HepG2 (cell line): ENCODE results near the gene CYP26A1. TPM values are rescaled to one million over a fixed set of nuclear protein-coding genes. Genes with fewer than 3 reads are reported as not detected.

Experiments
- ATAC-seq: fragments of 200-7000 bp; cut with Tn5 transposase; 3 replicates; pipeline ENCODE4 v1.9.1; 2020; ENCODE audit warnings: mild to moderate bottlenecking, moderate library complexity
- BruUV-seq: library from RNA; stranded (reverse); fragments of 400-500 nt; replicated peaks from 2 replicates; lab custom pipeline; 2021; lab: Mats Ljungman, UMichigan
- CTCF ChIA-PET: fragments of 300-600 bp; formaldehyde crosslinking; extraction: SDS; loops from one replicate; lab custom pipeline; 2021; ENCODE audit warnings: low total read pairs, inconsistent platforms, low intra/inter-chr PET ratio; lab: Yijun Ruan, JAX
- POLR2A ChIA-PET: fragments of 350-600 bp; sonication (Branson Sonifier 250); formaldehyde crosslinking; loops from one replicate; lab custom pipeline; 2020; ENCODE audit warnings: antibody characterized with exemption, inconsistent platforms; lab: Yijun Ruan, JAX
- DNase-seq: peaks from one replicate; pipeline ENCODE4 v3.0.0-alpha.2; 2015; ENCODE audit warnings: low spot score
- FAIRE-seq: peaks from 3 replicates; lab custom pipeline; 2011; peaks lifted over from hg19 to GRCh38; lab: Jason Lieb, UNC
- H2AFZ ChIP-seq: one replicate; pipeline ENCODE4 v1.6.1; 2011; ENCODE audit warnings: low read length, inconsistent platforms
- H3K27ac ChIP-seq: fragments of 300-600 bp; 3 replicates; pipeline ENCODE4 v1.8.0; 2011; ENCODE audit warnings: mixed run types, mild to moderate bottlenecking, mixed read lengths, low read length, inconsistent platforms; ENCODE audit not compliant: insufficient read depth; ENCODE audit errors: extremely low read length
- H3K27me3 ChIP-seq, 2 experiments: fragments of 200-600 bp in 1 of 2; 2 replicates in 1 of 2; 3 replicates in 1 of 2; pipeline versions ENCODE4 v1.6.0 to v1.8.0; 2011; ENCODE audit warnings: low read length in 2 of 2, mild to moderate bottlenecking in 2 of 2, moderate library complexity in 2 of 2, inconsistent platforms in 1 of 2; ENCODE audit not compliant: insufficient read depth in 2 of 2, control insufficient read depth in 1 of 2
- H3K36me3 ChIP-seq, 2 experiments: fragments of 200-600 bp in 1 of 2; replicated peaks in 1 of 2; 2 replicates in 1 of 2; 3 replicates in 1 of 2; pipeline versions ENCODE4 v1.5.1 to v1.8.0; 2011; ENCODE audit warnings: low read length in 2 of 2, inconsistent platforms in 1 of 2; ENCODE audit not compliant: insufficient read depth in 2 of 2, control insufficient read depth in 1 of 2
- H3K4me1 ChIP-seq: 2 replicates; pipeline ENCODE4 v1.5.1; 2012; ENCODE audit warnings: low read length, inconsistent platforms; ENCODE audit not compliant: insufficient read depth
- H3K4me2 ChIP-seq: 2 replicates; pipeline ENCODE4 v1.6.0; 2011; ENCODE audit warnings: low read depth, low read length, inconsistent platforms
- H3K4me3 ChIP-seq, 3 experiments: fragments of 200-600 bp in 1 of 3; sonication (generic), shearing (Covaris generic) in 1 of 3; replicated peaks in 1 of 3; 2 replicates each; pipeline ENCODE4 v1.5.1; 2011 to 2016; ENCODE audit warnings: low read length in 3 of 3, inconsistent platforms in 2 of 3, low read depth in 2 of 3, mild to moderate bottlenecking in 2 of 3, control low read depth in 1 of 3, mixed read lengths in 1 of 3; ENCODE audit not compliant: insufficient read depth in 1 of 3
- H3K79me2 ChIP-seq: one replicate; pipeline ENCODE4 v1.6.1; 2011; ENCODE audit warnings: low read length, inconsistent platforms; ENCODE audit not compliant: insufficient read depth
- H3K9ac ChIP-seq: 2 replicates; pipeline ENCODE4 v1.6.0; 2011; ENCODE audit warnings: mild to moderate bottlenecking, low read depth, low read length, inconsistent platforms; ENCODE audit not compliant: insufficient read depth
- H3K9me3 ChIP-seq: 2 replicates; pipeline ENCODE4 v1.5.1; 2012; ENCODE audit warnings: mild to moderate bottlenecking, low read length
- H4K20me1 ChIP-seq: 2 replicates; pipeline ENCODE4 v1.6.0; 2011; ENCODE audit warnings: inconsistent platforms, mild to moderate bottlenecking, low read length, moderate library complexity; ENCODE audit not compliant: insufficient read depth
- KLF16 ChIP-seq, 2 experiments: sonication (generic) in 1 of 2; formaldehyde crosslinking in 1 of 2; IDR thresholded peaks; 2 replicates each; pipeline versions ENCODE4 v1.6.1 to v1.8.0; 2016 to 2023; ENCODE audit warnings: missing genetic modification reagents in 2 of 2, missing compliant biosample characterization in 1 of 2
- MXD1 ChIP-seq: sonication (generic); formaldehyde crosslinking; IDR thresholded peaks from 2 replicates; pipeline ENCODE4 v1.4.0; 2020; ENCODE audit warnings: mild to moderate bottlenecking, missing genetic modification reagents
- POLR2G ChIP-seq: fragments of 200-400 bp; formaldehyde crosslinking; IDR thresholded peaks from 2 replicates; pipeline ENCODE4 v1.6.1; 2018; ENCODE audit warnings: mild to moderate bottlenecking, low read depth, low read length, moderate library complexity
- REL ChIP-seq: sonication (generic); formaldehyde crosslinking; conservative IDR thresholded peaks from 2 replicates; pipeline ENCODE4 v1.8.0; 2022; ENCODE audit warnings: mild to moderate bottlenecking, missing genetic modification reagents, moderate library complexity
- TEAD2 ChIP-seq: sonication (generic); formaldehyde crosslinking; IDR thresholded peaks from 2 replicates; pipeline ENCODE4 v1.9.0; 2021; ENCODE audit warnings: missing genetic modification reagents
- THRA ChIP-seq: sonication (generic); formaldehyde crosslinking; IDR thresholded peaks from 2 replicates; pipeline ENCODE4 v1.4.0; 2020; ENCODE audit warnings: missing genetic modification reagents, borderline replicate concordance
- ZSCAN12 ChIP-seq: sonication (generic); formaldehyde crosslinking; IDR thresholded peaks from 2 replicates; pipeline ENCODE4 v1.9.0; 2021; ENCODE audit warnings: mild to moderate bottlenecking, missing genetic modification reagents
- WGBS: methylation state at CpG from one replicate; pipeline ENCODE4 v1.1.6; 2017; ENCODE audit warnings: low lambda C conversion rate; 5-methylcytosine and 5-hydroxymethylcytosine counted together
- in situ Hi-C: cut with HindIII; loops from 2 replicates; pipeline ENCODE4 v1.10.0; 2017; ENCODE audit warnings: low pct_unique_long_range_greater_than_20kb; ENCODE audit not compliant: extremely low pct_ligation_motif_present
- intact Hi-C: fragments of 100-400 bp; cut with micrococcal nuclease; formaldehyde crosslinking; loops from one replicate; pipeline ENCODE4 v1.10.0; 2022; ENCODE audit not compliant: unreplicated experiment
- polyA plus RNA-seq, 8 experiments: library from polyadenylated mRNA; depleted of rRNA in 3 of 8; stranded (reverse) in 7 of 8; unstranded in 1 of 8; fragments of >200 nt; fragmentation: Illumina TruSeq in 4 of 8; extraction: Trizol in 4 of 8; gene quantifications; 2 replicates each; pipeline versions ENCODE4 v1.2.1 to v1.2.3, GENCODE V29; 2011 to 2016; ENCODE audit warnings: low read depth in 4 of 8, missing spikeins in 1 of 8, mixed read lengths in 1 of 8; ENCODE audit not compliant: insufficient read depth in 1 of 8
- total RNA-seq, 5 experiments: library from RNA; depleted of rRNA; stranded (reverse); fragments of >200 nt; fragmentation: Illumina TruSeq; extraction: Trizol; gene quantifications; 2 replicates each; pipeline ENCODE4 v1.2.3, GENCODE V29; 2016; ENCODE audit warnings: low read depth in 1 of 5

CYP26A1 gene
- total and polyA plus RNA-seq, 2 of the 13 experiments (the other 11 are each of a cell fraction or from before 2014, with no cell fraction given): 0.15 TPM; not detected in 1

- Histone ChIP-seq H3K79me2 (no peaks in the 10 kb centered on the region), H3K4me3 (no peak overlapping the region), H3K4me2 (no peak overlapping the region), H3K27me3 (0 out of 5 replicates have a peak, but pooled peaks cover 0 to 9% of the 10 kb centered on the region in 2 experiments), H3K36me3 (peaks cover 0 to 9% of the 10 kb centered on the region in 2 experiments; a peak in 1 of 5 replicates), H4K20me1 (no peaks in the 10 kb centered on the region), H2AFZ (no peak overlapping the region), H3K9ac (no peak overlapping the region), H3K4me1 (no peaks in the 10 kb centered on the region), H3K27ac (no peak overlapping the region), H3K9me3 (no peaks in the 10 kb centered on the region)
- ChIA-PET CTCF (no interaction called here), POLR2A (no interaction called here)
- ATAC-seq: no peak
- 85% methylated on average over 27 of the region's 43 CpGs for WGBS
- intact Hi-C loops: no loop called here
- BruUV-seq: no TSS peak
- in situ Hi-C loops: no loop called here
- no peak for DNase-seq
- TF ChIP-seq MXD1 (CRISPR knock-in tag): no peak
- no peak for TF ChIP-seq THRA
- no peak for TF ChIP-seq REL (CRISPR knock-in tag)
- TF ChIP-seq TEAD2: no peak
- no peak for TF ChIP-seq KLF16 (CRISPR knock-in tag; IDR thresholded peaks at IDR 0.05)
- TF ChIP-seq POLR2G: no peak
- no peak for TF ChIP-seq ZSCAN12
- no peak for FAIRE-seq
Measured at GRCh38 chr10:93063144-93063976, 10.3 kb upstream of the CYP26A1 start.
